H1 (cell line): ENCODE results near the gene RXRA. TPM values are rescaled to one million over a fixed set of nuclear protein-coding genes. Genes with fewer than 3 reads are reported as not detected.

Experiments used
- CHD7 ChIP-seq: fragments of 300-600 bp; sonication (generic); IDR thresholded peaks from 2 replicates; pipeline ENCODE4 v1.7.1; 2012; ENCODE audit warnings: low read length, moderate library complexity, mild to moderate bottlenecking, inconsistent platforms; ENCODE audit not compliant: insufficient replicate concordance
- EGR1 ChIP-seq: IDR thresholded peaks from 2 replicates; pipeline ENCODE4 v1.6.1; 2011; ENCODE audit warnings: low read depth, low read length, borderline replicate concordance
- GABPA ChIP-seq: IDR thresholded peaks from 2 replicates; pipeline ENCODE4 v1.6.1; 2011; ENCODE audit warnings: mild to moderate bottlenecking, low read length, moderate library complexity, borderline replicate concordance; ENCODE audit not compliant: insufficient read depth
- JUND ChIP-seq: IDR thresholded peaks from 2 replicates; pipeline ENCODE4 v1.6.1; 2011; ENCODE audit warnings: mild to moderate bottlenecking, improper control_type of control experiment, low read length
- RXRA ChIP-seq: IDR thresholded peaks from 2 replicates; pipeline ENCODE4 v1.6.1; 2011; ENCODE audit warnings: low read depth, mild to moderate bottlenecking, low read length, moderate library complexity; ENCODE audit not compliant: insufficient read depth
- SAP30 ChIP-seq: fragments of 300-600 bp; sonication (generic); IDR thresholded peaks from 2 replicates; pipeline ENCODE4 v1.7.1; 2012; ENCODE audit warnings: low read length, moderate library complexity, mild to moderate bottlenecking, inconsistent platforms; ENCODE audit not compliant: insufficient read depth, insufficient replicate concordance
- polyA plus RNA-seq, 7 experiments: library from polyadenylated mRNA; depleted of rRNA in 3 of 7; stranded (reverse) in 5 of 7; unstranded in 2 of 7; fragments of >200 nt in 5 of 7; fragments of 200-250 nt in 2 of 7; gene quantifications; 1 replicate in 5 of 7; 2 replicates in 1 of 7; 4 replicates in 1 of 7; pipeline versions ENCODE4 v1.2.1 to v1.2.3, GENCODE V29; 2011 to 2013; ENCODE audit warnings: missing spikeins in 2 of 7, mixed read lengths in 2 of 7
- total RNA-seq: library from RNA; stranded (reverse); fragmentation: NEBNext Ultra II Directional; extraction: Animal tissue kit (Norgen Biotek cat#: 25700); gene quantifications from 2 replicates; pipeline ENCODE4 v1.2.1, GENCODE V29; 2021

The RXRA gene
- total and polyA plus RNA-seq, 2 of the 8 experiments (the other 6 are each of a cell fraction or from before 2014, with no cell fraction given) = 9.8 to 29.4 TPM

DNA sequence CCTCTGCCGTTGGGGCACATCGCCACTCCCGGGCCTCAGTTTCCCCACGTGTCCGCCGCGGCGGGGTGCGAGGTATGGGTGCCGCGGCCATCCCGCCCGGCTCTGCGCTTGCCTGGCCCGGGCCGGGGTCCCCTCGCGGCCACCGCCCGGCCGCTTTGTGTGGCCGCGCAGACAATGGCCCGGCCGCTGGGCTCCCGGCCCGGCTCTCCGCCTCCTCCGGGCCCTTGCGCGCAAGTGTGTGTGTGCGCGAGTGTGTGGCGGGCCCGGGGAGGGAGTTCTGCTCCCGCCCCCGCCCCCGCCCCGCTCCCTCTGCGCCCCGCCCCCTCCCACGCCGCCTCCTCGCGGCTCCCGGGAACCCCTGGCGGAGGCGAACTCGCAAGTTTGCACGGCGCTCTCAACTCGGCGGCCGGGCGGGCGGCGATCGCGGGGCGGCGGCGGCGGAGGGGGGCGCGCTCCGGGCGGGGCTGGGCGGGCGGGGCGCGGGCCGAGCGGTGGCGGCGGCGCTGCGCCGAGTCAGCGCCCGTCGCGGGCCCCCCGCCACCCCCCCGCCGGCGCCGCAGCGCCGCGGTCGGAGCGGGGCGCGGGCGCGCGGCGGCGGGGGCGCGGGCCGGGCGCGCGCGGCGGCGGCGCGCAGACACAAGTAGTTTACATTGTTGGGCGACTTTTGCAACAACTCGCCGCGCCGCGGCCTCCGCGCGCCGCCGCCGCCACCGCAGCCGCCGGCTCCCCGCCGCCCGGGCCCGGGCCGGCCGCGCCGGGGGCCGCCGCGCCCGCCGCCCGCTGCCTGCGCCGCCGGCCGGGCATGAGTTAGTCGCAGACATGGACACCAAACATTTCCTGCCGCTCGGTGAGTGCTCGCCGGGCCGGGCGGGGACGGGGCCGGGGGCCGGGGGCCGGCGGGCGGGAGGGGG, at the start of gene RXRA (continued):
- TF ChIP-seq CHD7 (no peak), EGR1 (0 out of 2 replicates have a peak, but pooled peaks have one; percentile 9), SAP30 (no peak), RXRA (no peak), JUND (no peak), GABPA (no peak)
